GM12878 (cell line): ENCODE measurements around the gene SLC25A13. TPM values are rescaled to one million over a fixed set of nuclear protein-coding genes. Genes with fewer than 3 reads are reported as not detected.

Experiments
- ASH2L ChIP-seq: fragments of 300-600, 200-600 bp; sonication (generic); IDR thresholded peaks from 2 replicates; pipeline ENCODE4 v1.6.1; 2017; ENCODE audit warnings: low read depth, mild to moderate bottlenecking, borderline replicate concordance
- E2F4 ChIP-seq: IDR thresholded peaks from 2 replicates; pipeline ENCODE4 v1.6.1; 2012; ENCODE audit warnings: low read depth, low read length, improper control_type of control experiment
- EZH2 ChIP-seq: IDR thresholded peaks from 2 replicates; pipeline ENCODE4 v1.6.1; 2012; ENCODE audit warnings: low read depth, mild to moderate bottlenecking, control low read depth, inconsistent platforms, low read length, borderline replicate concordance; ENCODE audit not compliant: control insufficient read depth
- NFXL1 ChIP-seq: fragments of 450-650 bp; IDR thresholded peaks from 2 replicates; pipeline ENCODE4 v1.6.1; 2017; ENCODE audit warnings: antibody characterized with exemption, mild to moderate bottlenecking, borderline replicate concordance
- REST ChIP-seq: IDR thresholded peaks from 2 replicates; pipeline ENCODE4 v1.6.1; 2012; ENCODE audit warnings: mild to moderate bottlenecking, low read depth, low read length
- TBL1XR1 ChIP-seq: IDR thresholded peaks from 2 replicates; pipeline ENCODE4 v1.6.1; 2012; ENCODE audit warnings: low read depth, low read length, improper control_type of control experiment
- TCF7 ChIP-seq: IDR thresholded peaks from 2 replicates; pipeline ENCODE4 v1.6.1; 2014; ENCODE audit warnings: antibody characterized with exemption, borderline replicate concordance
- WRNIP1 ChIP-seq: IDR thresholded peaks from 2 replicates; pipeline ENCODE4 v1.6.1; 2011; ENCODE audit warnings: low read depth, low read length, improper control_type of control experiment, borderline replicate concordance
- ZNF622 ChIP-seq: fragments of 450-650 bp; IDR thresholded peaks from 2 replicates; pipeline ENCODE4 v1.6.1; 2017; ENCODE audit warnings: mild to moderate bottlenecking, inconsistent platforms
- polyA plus RNA-seq, 11 experiments: library from polyadenylated mRNA; depleted of rRNA in 4 of 11; unstranded in 6 of 11; stranded (reverse) in 5 of 11; fragments of >200 nt; fragmentation: Nextera tagmentation in 4 of 11; fragmentation: Illumina TruSeq in 1 of 11; extraction: Ambion mirVana in 4 of 11; extraction: Trizol in 1 of 11; gene quantifications; 1 replicate in 1 of 11; 2 replicates in 10 of 11; pipeline versions ENCODE4 v1.2.1 to v1.2.3, GENCODE V29; 2011 to 2016; ENCODE audit warnings: inconsistent platforms in 2 of 11, missing spikeins in 2 of 11, low read depth in 1 of 11
- total RNA-seq, 4 experiments: library from RNA; depleted of rRNA in 3 of 4; stranded (reverse); fragments of >200 nt in 3 of 4; fragmentation: Illumina TruSeq in 1 of 4; extraction: Trizol in 1 of 4; gene quantifications; 2 replicates each; pipeline versions ENCODE4 v1.2.1 to v1.2.3, GENCODE V29; 2013 to 2021
- TF ChIP-seq, protein P1 (sequence below): fragments of 150-350 bp; IDR thresholded peaks from 2 replicates; pipeline ENCODE4 v1.6.1; 2016; ENCODE audit warnings: low read depth, low read length

The SLC25A13 gene
- total and polyA plus RNA-seq, 10 of the 15 experiments (the other 5 are each of a cell fraction or from before 2014, with no cell fraction given), result 7.0 to 24.7 (median 18.6) TPM

DNA sequence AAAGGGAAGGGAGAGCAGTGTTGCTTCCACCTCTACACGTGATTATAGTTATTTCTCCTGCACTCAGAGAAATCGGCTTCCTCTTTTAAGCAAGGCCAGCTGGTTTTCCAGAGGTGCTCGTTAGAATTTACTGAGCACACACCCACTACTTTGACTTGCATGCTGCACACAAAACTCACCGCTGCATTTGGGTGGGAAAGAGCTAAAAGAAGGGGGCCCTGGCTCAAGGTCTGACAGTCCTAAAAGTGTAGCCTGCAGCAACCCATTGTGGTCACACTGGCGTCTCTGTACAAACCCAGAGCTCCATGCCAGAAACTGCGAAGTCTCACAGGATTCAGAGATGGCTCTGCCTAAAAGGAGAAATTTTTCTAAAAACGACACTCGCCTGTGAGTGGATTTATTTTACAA lies 133.7 kb downstream of the SLC25A13 start (continued):
- TF ChIP-seq REST (no peak), EZH2 (no peak), E2F4 (no peak), ASH2L (no peak), TCF7 (no peak), ZNF622 (no peak), TBL1XR1 (no peak), NFXL1 (no peak), WRNIP1 (no peak)
- TF ChIP-seq, protein P1, sequence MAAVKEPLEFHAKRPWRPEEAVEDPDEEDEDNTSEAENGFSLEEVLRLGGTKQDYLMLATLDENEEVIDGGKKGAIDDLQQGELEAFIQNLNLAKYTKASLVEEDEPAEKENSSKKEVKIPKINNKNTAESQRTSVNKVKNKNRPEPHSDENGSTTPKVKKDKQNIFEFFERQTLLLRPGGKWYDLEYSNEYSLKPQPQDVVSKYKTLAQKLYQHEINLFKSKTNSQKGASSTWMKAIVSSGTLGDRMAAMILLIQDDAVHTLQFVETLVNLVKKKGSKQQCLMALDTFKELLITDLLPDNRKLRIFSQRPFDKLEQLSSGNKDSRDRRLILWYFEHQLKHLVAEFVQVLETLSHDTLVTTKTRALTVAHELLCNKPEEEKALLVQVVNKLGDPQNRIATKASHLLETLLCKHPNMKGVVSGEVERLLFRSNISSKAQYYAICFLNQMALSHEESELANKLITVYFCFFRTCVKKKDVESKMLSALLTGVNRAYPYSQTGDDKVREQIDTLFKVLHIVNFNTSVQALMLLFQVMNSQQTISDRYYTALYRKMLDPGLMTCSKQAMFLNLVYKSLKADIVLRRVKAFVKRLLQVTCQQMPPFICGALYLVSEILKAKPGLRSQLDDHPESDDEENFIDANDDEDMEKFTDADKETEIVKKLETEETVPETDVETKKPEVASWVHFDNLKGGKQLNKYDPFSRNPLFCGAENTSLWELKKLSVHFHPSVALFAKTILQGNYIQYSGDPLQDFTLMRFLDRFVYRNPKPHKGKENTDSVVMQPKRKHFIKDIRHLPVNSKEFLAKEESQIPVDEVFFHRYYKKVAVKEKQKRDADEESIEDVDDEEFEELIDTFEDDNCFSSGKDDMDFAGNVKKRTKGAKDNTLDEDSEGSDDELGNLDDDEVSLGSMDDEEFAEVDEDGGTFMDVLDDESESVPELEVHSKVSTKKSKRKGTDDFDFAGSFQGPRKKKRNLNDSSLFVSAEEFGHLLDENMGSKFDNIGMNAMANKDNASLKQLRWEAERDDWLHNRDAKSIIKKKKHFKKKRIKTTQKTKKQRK, result no peak
